ENCODE results near the gene MASP2. TPM values are rescaled to one million over a fixed set of nuclear protein-coding genes. Genes with fewer than 3 reads are reported as not detected.

Gene MASP2
- polyA plus RNA-seq, 2 of the 4 experiments (the other 2 are of a cell fraction): 0.08 TPM; not detected in 1

- DNase-seq (ENCODE audit: low read depth in 1 of 2, low spot score in 1 of 2): no peak
- no peaks in the 10 kb centered on the region for H3K9me3 ChIP-seq
- 35% methylated on average over 9 of the region's 9 CpGs for WGBS (ENCODE audit: missing lambda C conversion rate)
- H3K27ac ChIP-seq: no peak overlapping the region
- TF ChIP-seq MAX (IDR thresholded peaks at IDR 0.05): no peak
- no peak for TF ChIP-seq JUNB (IDR thresholded peaks at IDR 0.05)
- no peak for TF ChIP-seq ESRRA (IDR thresholded peaks at IDR 0.05; ENCODE audit: borderline replicate concordance, low read length)
- TF ChIP-seq NFE2L2 (conservative IDR thresholded peaks at IDR 0.05; ENCODE audit: low read length): no peak
- TF ChIP-seq HEYL (CRISPR knock-in tag; IDR thresholded peaks at IDR 0.05): no peak
- TF ChIP-seq CHD2 (IDR thresholded peaks at IDR 0.05; ENCODE audit: low read length, partially characterized antibody): no peak
- TF ChIP-seq HDAC2 (IDR thresholded peaks at IDR 0.05): no peak
- TF ChIP-seq RAD21 (conservative IDR thresholded peaks at IDR 0.05 in 1 of 2, IDR thresholded peaks at IDR 0.05 in 1 of 2): no peak
- no peak for TF ChIP-seq USF2 (IDR thresholded peaks at IDR 0.05)
- no peak for TF ChIP-seq GATA3 (IDR thresholded peaks at IDR 0.05; ENCODE audit: borderline replicate concordance)
- no peak for TF ChIP-seq BHLHE40 (IDR thresholded peaks at IDR 0.05; ENCODE audit: low read depth, low read length)
- TF ChIP-seq CBX8 (IDR thresholded peaks at IDR 0.05): no peak
- TF ChIP-seq RARB (CRISPR knock-in tag; IDR thresholded peaks at IDR 0.05): no peak
- no peak for TF ChIP-seq POLR2A (IDR thresholded peaks at IDR 0.05; ENCODE audit: low read length)
- no peak for TF ChIP-seq NR3C1 (IDR thresholded peaks at IDR 0.05)
- no peak for TF ChIP-seq ATOH8 (CRISPR knock-in tag; IDR thresholded peaks at IDR 0.05; ENCODE audit: low read depth)
- H3K4me1 ChIP-seq: no peaks in the 10 kb centered on the region
- no peak overlapping the region for H3K4me3 ChIP-seq
- no peak for ATAC-seq
- no peak overlapping the region for H3K4me2 ChIP-seq
- no peak for FAIRE-seq
- ChIA-PET CTCF (interaction anchor here (0.8 kb wide), 1 partner anchor 9 kb away, joined by 3 read pairs; no protein-coding TSS in a partner anchor), POLR2A (no interaction called here)
These were observed 66.0 kb downstream of the MASP2 start for GRCh38 chr1:10980841-10981727.

GRCh38 chr1:10980094-10980577 is 66.9 kb downstream of the MASP2 start:
- POLR2A ChIA-PET: no interaction called here
- ATAC-seq (peak in 1 of 2 experiments; percentile 25; a peak in 1 of 6 replicates), DNase-seq (ENCODE audit: low read depth in 1 of 2, low spot score in 1 of 2) (no peak), FAIRE-seq (no peak)
- Histone ChIP-seq H3K4me1 (no peaks in the 10 kb centered on the region), H3K4me2 (no peak overlapping the region), H3K4me3 (no peak overlapping the region), H3K9me3 (no peaks in the 10 kb centered on the region), H3K27ac (no peak overlapping the region)
- CTCF ChIA-PET: interaction anchor here (0.8 kb wide), 1 partner anchor 10 kb away, joined by 3 read pairs; no protein-coding TSS in a partner anchor
- WGBS (ENCODE audit: missing lambda C conversion rate): 87% methylated on average over 15 of the region's 15 CpGs
- TF ChIP-seq KDM1A (IDR thresholded peaks at IDR 0.05; ENCODE audit: low read depth) (no peak), HDAC2 (IDR thresholded peaks at IDR 0.05) (no peak), TFCP2L1 (CRISPR knock-in tag; IDR thresholded peaks at IDR 0.05) (no peak), RARB (CRISPR knock-in tag; IDR thresholded peaks at IDR 0.05) (no peak), EHMT2 (IDR thresholded peaks at IDR 0.05; ENCODE audit: low read depth) (no peak), ZNF302 (CRISPR knock-in tag; IDR thresholded peaks at IDR 0.05) (no peak), CHD4 (IDR thresholded peaks at IDR 0.05; ENCODE audit: borderline replicate concordance) (no peak)

- DNase-seq (ENCODE audit: low read depth in 1 of 2, low spot score in 1 of 2) (no peak), ATAC-seq (no peak), FAIRE-seq (no peak)
- H3K4me3 ChIP-seq: no peak overlapping the region
- no peaks in the 10 kb centered on the region for H3K9me3 ChIP-seq
- no peak overlapping the region for H3K27ac ChIP-seq
- 63% methylated on average over 13 of the region's 13 CpGs for WGBS (ENCODE audit: missing lambda C conversion rate)
- no peak overlapping the region for H3K4me2 ChIP-seq
- CTCF ChIA-PET: interaction anchor here (0.6 to 0.9 kb wide), 2 partner anchors 19 to 379 kb away, joined by 3 read pairs; no protein-coding TSS in a partner anchor
- POLR2A ChIA-PET: no interaction called here
- no peaks in the 10 kb centered on the region for H3K4me1 ChIP-seq
- TF ChIP-seq JUN (IDR thresholded peaks at IDR 0.05) (no peak), HOXA7 (CRISPR knock-in tag; IDR thresholded peaks at IDR 0.05) (no peak), HEYL (CRISPR knock-in tag; IDR thresholded peaks at IDR 0.05) (no peak), CTCF (IDR thresholded peaks at IDR 0.05) (no peak), ZNF302 (CRISPR knock-in tag; IDR thresholded peaks at IDR 0.05) (no peak), CBX2 (IDR thresholded peaks at IDR 0.05; ENCODE audit: borderline replicate concordance, low read depth) (no peak), NFE2L2 (conservative IDR thresholded peaks at IDR 0.05; ENCODE audit: low read length) (no peak), TFCP2L1 (CRISPR knock-in tag; IDR thresholded peaks at IDR 0.05) (no peak), NPAS2 (CRISPR knock-in tag; IDR thresholded peaks at IDR 0.05; ENCODE audit: borderline replicate concordance) (no peak), PBX3 (IDR thresholded peaks at IDR 0.05) (no peak), E2F6 (IDR thresholded peaks at IDR 0.05; ENCODE audit: borderline replicate concordance, low read depth) (no peak), JUNB (IDR thresholded peaks at IDR 0.05) (no peak), KDM5A (IDR thresholded peaks at IDR 0.05) (no peak), CBX8 (IDR thresholded peaks at IDR 0.05) (no peak)
These were observed 67.5 kb downstream of the MASP2 start for GRCh38 chr1:10979483-10979920.

All from A549 (cell line).